Brain microvascular endothelial cell (primary cell): ENCODE data around the gene AKT3.

Experiments used
- DNase-seq: peaks from one replicate; pipeline ENCODE4 v3.0.0-alpha.2; 2020
- H3K27ac ChIP-seq: fragments of 250-450 bp; sonication (Bioruptor Pico); 2 replicates; pipeline ENCODE4 v1.5.1; 2020; ENCODE audit warnings: mild to moderate bottlenecking, moderate library complexity
- H3K27me3 ChIP-seq: fragments of 250-450 bp; sonication (Bioruptor Pico); replicated peaks from 2 replicates; pipeline ENCODE4 v1.5.1; 2020; ENCODE audit warnings: mild to moderate bottlenecking
- H3K36me3 ChIP-seq: fragments of 250-450 bp; sonication (Bioruptor Pico); replicated peaks from 2 replicates; pipeline ENCODE4 v1.5.1; 2020; ENCODE audit warnings: mild to moderate bottlenecking
- H3K4me3 ChIP-seq: 2 replicates; pipeline ENCODE4 v1.5.1; 2011; ENCODE audit warnings: low read depth, mild to moderate bottlenecking, control low read depth, low read length, moderate library complexity
- in situ Hi-C: cut with HindIII; loops from 2 replicates; pipeline ENCODE4 v1.10.0; 2017; ENCODE audit warnings: low sequenced_read_pairs, low pct_ligation_motif_present
- TF ChIP-seq, protein P1 (sequence below): IDR thresholded peaks from 2 replicates; pipeline ENCODE4 v1.5.1; 2011; ENCODE audit warnings: low read depth, mild to moderate bottlenecking, moderate library complexity, low read length, control low read depth, inconsistent platforms; ENCODE audit errors: missing control alignments

Gene AKT3

DNA sequence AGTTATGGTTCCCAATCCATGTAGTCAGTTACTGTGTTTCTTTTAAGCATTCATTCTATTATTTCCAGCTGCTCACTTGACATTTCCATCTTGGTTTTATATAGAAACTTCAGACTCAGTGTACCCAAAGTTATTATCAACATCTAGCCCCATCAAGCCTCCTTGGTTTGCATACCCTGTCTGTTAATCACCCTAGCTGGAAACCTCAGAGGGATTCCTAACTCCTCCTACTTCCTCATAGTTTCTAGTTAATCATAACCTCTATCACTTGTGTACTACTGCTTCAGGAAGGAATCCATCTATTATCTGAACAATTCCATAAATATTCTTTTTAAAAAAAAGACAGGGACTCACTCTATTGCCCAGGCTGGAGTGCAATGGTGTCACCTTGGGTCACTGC lies 300.9 kb downstream of the AKT3 start:
- TF ChIP-seq, protein P1, sequence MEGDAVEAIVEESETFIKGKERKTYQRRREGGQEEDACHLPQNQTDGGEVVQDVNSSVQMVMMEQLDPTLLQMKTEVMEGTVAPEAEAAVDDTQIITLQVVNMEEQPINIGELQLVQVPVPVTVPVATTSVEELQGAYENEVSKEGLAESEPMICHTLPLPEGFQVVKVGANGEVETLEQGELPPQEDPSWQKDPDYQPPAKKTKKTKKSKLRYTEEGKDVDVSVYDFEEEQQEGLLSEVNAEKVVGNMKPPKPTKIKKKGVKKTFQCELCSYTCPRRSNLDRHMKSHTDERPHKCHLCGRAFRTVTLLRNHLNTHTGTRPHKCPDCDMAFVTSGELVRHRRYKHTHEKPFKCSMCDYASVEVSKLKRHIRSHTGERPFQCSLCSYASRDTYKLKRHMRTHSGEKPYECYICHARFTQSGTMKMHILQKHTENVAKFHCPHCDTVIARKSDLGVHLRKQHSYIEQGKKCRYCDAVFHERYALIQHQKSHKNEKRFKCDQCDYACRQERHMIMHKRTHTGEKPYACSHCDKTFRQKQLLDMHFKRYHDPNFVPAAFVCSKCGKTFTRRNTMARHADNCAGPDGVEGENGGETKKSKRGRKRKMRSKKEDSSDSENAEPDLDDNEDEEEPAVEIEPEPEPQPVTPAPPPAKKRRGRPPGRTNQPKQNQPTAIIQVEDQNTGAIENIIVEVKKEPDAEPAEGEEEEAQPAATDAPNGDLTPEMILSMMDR = no peak
- DNase-seq = peak; percentile 77
- H3K4me3 ChIP-seq = no peak overlapping the region
- peak overlapping the region; percentile 75 for H3K27ac ChIP-seq
- in situ Hi-C loops = no loop called here
- H3K27me3 ChIP-seq = no peaks in the 10 kb centered on the region
- no peaks in the 10 kb centered on the region for H3K36me3 ChIP-seq

DNA sequence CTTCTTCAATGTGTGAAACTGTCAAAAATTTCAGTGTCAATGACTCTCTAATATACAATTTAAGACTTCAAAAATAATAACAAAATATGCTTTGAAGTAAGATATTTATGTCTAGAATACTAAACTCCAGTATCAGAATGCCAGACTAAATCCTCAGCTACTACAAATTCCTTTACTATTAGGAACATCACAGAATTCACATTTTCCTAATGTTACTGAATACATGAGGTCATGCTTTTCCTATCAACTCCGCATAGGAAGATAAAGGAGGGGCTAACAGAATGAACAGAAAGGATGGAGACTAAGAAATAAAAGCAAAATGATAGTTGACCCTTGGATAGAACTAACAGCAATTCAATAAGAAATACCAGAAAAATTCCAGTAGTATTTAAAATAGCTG lies 301.5 kb downstream of the AKT3 start:
- Histone ChIP-seq H3K27ac (peak overlapping the region; percentile 75), H3K4me3 (no peak overlapping the region), H3K36me3 (no peaks in the 10 kb centered on the region), H3K27me3 (no peaks in the 10 kb centered on the region)
- TF ChIP-seq, protein P1 = no peak
- in situ Hi-C loops = no loop called here
- DNase-seq = no peak

DNA sequence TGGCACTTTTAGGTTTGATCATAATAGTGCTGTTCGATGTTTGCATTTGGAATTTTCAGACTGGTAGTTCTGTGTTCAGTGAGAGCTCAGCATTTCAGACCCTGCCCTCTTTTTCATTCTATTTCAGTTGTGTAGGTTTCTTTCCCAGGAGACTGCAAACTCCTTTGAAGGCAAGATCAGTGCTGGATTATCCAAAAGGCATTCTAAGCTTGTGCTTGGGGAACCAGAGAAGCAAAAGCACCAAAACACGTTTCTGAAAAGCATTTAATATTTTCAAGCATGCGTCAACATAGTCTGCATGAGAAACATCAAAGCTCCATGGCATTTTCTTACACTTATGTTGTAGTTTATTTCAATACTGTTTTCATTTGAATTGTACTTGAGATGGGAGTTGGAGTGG lies 302.2 kb downstream of the AKT3 start:
- no peak for DNase-seq
- Histone ChIP-seq H3K27me3 (no peaks in the 10 kb centered on the region), H3K36me3 (no peaks in the 10 kb centered on the region), H3K27ac (no peak overlapping the region), H3K4me3 (no peak overlapping the region)
- in situ Hi-C loops = no loop called here
- TF ChIP-seq, protein P1 = no peak

DNA sequence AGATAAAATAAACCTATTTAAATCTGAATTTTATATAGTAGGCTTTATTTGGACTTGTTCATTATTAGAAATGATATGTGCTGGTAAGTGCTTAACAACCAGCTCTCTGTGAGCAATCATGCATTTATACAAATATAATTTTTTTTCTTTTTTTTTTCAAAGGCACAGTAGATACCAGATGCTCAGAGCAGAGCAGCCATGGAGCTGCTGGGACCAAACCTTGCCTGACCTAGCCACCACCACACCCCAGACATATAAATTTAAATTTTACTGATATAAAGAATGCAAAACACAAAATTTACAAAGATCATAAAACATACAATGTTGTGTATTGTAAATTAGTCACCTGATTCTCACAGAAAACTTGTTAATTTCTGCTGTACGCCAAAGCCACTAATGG lies 303.6 kb downstream of the AKT3 start:
- Histone ChIP-seq H3K27me3 (no peaks in the 10 kb centered on the region), H3K4me3 (no peak overlapping the region), H3K27ac (no peak overlapping the region), H3K36me3 (no peaks in the 10 kb centered on the region)
- in situ Hi-C loops = no loop called here
- DNase-seq = no peak
- TF ChIP-seq, protein P1 = no peak

DNA sequence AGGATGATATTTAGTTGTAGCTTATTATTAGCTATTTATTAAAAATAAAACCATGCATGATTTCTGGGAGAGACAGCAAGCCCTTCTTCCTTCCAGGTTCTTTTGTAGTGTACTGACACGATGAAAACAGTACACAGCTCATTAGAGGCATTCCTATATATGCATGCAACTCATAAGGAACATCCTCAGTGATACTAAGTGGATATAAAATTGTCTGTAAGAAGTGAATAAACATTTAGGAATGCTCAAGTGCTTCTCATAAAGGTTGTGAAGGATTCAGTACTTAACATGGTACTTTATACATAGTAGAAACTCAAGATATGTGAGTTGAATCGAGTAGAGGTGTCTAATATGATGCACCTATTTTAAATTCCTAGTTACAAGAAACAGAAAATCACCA lies 306.5 kb downstream of the AKT3 start:
- no peak overlapping the region for H3K27ac ChIP-seq
- no peaks in the 10 kb centered on the region for H3K27me3 ChIP-seq
- DNase-seq = no peak
- no peak overlapping the region for H3K4me3 ChIP-seq
- in situ Hi-C loops = no loop called here
- TF ChIP-seq, protein P1 = no peak
- no peaks in the 10 kb centered on the region for H3K36me3 ChIP-seq

DNA sequence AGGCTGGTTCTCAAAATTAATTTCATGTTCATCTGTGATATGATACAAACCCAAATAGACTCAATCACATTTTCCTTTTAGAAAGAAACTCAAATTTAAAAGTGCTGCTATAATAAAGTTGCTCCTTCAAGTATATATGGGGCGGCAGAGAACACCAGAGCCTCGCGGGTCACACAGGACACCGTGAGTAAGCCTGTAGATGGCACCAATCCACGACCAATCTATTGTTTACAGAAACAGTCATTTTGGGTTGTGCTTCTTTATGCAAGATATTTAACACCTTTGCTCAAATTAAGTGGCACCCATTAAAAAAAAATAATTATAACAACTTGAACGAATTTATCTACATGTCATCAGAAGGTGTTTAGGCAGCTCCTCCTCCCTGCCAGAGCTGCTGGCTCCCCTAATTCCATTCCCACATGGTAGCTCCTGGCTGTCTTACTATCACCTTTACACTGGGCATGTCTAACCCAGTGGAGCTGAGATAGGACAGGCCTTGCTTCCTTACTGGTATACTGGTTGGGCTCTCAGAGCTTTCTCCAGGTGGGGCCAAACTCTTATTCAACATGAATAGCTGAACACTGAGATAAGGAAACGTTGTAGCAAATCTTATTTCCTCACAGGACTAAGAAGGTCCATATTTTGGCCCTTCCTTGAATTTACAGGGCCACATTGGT lies 307.2 kb downstream of the AKT3 start:
- in situ Hi-C loops = no loop called here
- TF ChIP-seq, protein P1 = no peak
- H3K36me3 ChIP-seq = no peaks in the 10 kb centered on the region
- H3K27me3 ChIP-seq = no peaks in the 10 kb centered on the region
- H3K27ac ChIP-seq = no peak overlapping the region
- no peak overlapping the region for H3K4me3 ChIP-seq
- no peak for DNase-seq
